Stimulated activated CD4-positive, alpha-beta T cell treated with anti-CD3 and anti-CD28 coated beads, Interleukin-15, amount 100 ng/mL, for 1 hour (primary cell): Measurements from ENCODE around the gene IGSF8.

Source experiments
- DNase-seq, 2 donors: peaks; one replicate each; pipeline ENCODE4 v3.0.0-alpha.2; 2020; ENCODE audit warnings: low read depth in 1 of 2, low spot score in 1 of 2

IGSF8 gene

GRCh38 chr1:160097911-160098851 is at the start of gene IGSF8:
TSS of gene IGSF8 (minus strand) at chr1:160098619. CDS start at chr1:160098472, 147 bp downstream.
- DNase-seq, result peak; percentile 87

GRCh38 chr1:160148121-160148520 is 49.7 kb upstream of the IGSF8 start:
- DNase-seq, result no peak

GRCh38 chr1:160146107-160146506 is 47.7 kb upstream of the IGSF8 start:
- no peak for DNase-seq

- DNase-seq, result no peak
Measured at GRCh38 chr1:160144921-160145320, 46.5 kb upstream of the IGSF8 start.

DNA sequence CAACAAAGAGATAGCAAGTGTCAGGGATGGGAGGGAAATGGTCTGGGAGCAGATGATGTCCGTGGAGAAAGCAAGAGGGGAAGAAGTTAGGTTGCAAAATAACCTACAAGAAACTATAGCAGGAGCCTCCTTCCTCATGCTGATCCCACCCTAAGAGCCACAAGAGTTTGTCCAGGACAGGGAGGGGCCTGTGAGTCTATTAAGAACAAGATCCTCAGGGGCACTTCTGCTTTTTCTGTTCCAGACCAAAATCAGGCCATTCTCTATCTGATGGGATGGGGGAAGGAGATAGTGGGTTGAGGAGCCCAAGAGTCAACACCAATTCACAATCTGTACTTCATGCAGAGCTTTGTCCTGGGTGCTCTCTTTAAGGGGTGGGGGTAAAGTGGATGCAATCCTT is 45.3 kb upstream of the IGSF8 start:
- DNase-seq, result no peak

DNA sequence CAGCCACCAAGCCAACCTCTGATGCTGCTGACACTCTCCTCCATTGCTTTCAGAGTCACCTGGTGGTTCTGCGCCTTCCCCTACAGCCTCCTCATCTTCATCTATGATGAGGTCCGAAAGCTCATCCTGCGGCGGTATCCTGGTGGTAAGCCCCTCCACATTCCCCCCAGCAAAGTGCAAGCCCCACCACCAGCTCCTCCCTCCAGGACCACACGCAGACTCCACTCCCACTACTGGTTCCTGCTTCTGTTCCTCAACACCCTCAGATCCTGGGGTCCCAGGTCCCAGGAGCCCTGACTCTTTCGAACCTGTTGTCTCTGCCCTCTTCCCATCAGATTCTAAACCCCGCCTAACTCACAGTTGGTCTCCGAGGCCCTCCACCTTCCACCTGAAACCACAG is 41.4 kb upstream of the IGSF8 start:
- no peak for DNase-seq

- DNase-seq, result no peak
Measured at GRCh38 chr1:160137216-160137862, 38.9 kb upstream of the IGSF8 start.

DNA sequence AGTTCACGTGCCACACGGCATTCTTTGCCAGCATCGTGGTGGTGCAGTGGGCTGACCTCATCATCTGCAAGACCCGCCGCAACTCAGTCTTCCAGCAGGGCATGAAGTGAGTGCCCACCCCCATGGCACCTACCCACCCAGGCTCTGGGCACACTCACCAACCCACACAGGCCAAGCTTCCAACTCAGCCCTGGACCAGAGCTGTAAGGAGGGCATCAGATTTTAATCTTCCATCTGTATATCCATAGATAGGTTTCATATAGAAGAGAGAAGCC is 38.4 kb upstream of the IGSF8 start:
- no peak for DNase-seq

DNA sequence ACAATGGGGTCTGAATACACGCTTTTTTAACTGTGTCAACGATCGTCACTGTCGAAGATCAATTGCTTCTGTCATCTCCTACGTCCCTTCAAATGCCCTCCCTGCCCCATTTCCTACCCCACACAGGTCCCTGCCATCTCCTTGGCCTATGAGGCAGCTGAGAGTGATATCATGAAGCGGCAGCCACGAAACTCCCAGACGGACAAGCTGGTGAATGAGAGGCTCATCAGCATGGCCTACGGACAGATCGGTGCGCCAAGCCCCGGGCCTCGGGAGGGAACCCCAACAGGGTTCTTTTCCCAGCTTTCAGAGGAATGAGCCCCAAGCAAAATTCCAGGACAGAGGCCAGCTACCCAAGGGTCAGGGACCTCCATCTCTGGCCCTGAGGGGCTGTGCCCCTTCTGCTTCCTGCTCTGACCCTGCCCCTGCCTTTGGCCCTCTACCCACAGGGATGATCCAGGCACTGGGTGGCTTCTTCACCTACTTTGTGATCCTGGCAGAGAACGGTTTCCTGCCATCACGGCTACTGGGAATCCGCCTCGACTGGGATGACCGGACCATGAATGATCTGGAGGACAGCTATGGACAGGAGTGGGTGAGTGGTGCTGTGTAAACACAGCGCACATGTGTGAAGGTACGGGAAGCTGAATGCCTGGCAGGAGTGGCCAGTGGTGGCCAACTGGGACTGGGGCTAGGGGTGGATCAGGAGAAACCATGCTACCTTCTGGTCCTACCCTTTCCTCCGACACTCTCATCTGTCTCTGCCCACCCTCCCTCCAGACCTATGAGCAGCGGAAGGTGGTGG is 37.9 kb upstream of the IGSF8 start:
- DNase-seq, result no peak

GRCh38 chr1:160134791-160135572 is 36.6 kb upstream of the IGSF8 start:
- DNase-seq, result no peak

DNA sequence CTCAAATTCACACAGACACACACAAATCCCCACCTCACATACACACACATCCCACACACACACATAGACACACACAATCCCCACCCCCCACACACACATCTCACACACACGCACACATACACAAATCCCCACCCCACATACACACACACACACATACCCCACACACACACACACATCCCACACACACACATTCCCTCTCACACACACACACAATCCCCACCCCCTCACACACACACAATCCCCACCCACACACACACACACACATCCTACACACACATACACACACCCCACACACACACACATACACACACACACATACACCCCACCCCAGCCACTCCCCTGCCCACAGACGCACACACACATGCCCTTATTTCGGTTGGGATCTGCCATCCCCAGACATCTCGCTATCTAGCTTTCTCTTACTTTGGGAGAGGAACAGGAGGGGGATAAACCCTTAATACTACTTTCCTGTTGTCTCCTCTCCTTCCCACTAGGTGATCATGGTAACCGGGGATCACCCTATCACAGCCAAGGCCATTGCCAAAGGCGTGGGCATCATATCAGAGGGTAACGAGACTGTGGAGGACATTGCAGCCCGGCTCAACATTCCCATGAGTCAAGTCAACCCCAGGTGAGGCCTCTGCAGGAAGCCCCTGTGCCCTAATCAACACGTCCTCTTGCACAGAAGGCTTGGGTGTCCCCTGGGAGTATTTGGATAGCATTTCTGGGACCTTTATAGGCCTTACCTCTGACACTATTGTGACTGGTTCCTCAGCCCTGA is 35.8 kb upstream of the IGSF8 start:
- no peak for DNase-seq

DNA sequence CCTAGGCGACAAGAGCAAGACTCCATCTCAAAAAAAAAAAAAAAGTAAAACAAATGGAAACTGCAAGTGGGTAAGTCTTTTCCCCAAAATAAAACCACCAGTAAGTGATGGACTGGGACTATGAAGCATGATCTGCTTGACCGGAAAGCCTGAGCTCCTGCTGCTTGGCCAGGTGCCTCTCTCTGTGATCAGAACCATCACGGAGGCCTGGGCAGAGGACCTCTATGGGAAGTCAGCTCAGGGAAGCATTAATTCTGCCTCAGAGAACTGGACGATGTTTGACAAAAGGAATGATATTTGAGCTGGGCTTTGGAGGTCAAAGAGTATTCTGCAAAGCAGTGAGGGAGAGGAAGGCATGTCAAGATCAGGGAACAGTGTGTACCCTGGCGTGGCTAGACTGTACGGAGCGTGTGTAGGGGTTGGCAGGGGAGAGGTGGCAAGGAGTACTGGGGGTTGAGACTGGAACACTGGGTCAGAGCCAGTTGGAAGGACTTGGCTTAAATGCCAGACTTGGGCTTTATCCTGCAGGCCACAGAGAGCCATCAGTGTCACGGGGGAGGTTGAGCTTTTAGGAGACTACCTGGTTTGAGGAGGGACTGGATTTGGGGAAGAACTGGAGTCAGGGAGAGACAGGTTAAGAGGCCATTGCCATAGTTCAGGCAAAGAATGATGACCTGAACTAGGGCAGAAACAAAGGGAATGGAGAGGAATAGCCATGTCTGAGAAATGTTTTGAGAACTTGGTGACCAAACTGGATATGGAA is 33.6 kb upstream of the IGSF8 start:
- DNase-seq, result no peak

GRCh38 chr1:160130939-160131338 is 32.5 kb upstream of the IGSF8 start:
- DNase-seq, result no peak

DNA sequence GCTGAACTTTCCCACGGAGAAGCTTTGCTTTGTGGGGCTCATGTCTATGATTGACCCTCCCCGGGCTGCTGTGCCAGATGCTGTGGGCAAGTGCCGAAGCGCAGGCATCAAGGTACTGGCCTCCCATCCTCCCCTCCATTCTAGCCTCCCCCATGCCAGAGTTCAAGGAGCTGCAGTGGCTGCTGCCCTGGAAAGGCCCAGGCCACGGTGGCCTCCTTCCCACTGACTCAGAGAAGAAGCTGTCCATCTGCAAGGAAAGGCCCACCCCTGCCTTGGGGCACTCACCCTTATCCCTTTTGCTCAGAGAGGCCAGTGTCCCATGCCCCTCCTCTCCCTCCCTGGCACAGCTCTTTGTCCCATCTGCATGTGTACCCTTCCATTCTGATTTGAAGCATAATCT is 32.1 kb upstream of the IGSF8 start:
- no peak for DNase-seq

DNA sequence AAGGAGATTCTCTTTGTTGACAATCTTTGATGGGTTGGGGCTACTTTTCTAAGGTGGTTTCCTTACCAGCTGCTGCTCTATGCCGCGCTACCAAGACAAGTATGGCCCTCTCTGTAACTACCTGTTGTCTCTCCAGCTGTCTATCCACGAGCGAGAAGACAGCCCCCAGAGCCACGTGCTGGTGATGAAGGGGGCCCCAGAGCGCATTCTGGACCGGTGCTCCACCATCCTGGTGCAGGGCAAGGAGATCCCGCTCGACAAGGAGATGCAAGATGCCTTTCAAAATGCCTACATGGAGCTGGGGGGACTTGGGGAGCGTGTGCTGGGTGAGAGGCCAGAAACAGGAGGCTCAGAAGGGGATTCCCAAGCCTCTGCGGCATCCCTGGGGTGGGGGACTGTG is 31.5 kb upstream of the IGSF8 start:
- no peak for DNase-seq

DNA sequence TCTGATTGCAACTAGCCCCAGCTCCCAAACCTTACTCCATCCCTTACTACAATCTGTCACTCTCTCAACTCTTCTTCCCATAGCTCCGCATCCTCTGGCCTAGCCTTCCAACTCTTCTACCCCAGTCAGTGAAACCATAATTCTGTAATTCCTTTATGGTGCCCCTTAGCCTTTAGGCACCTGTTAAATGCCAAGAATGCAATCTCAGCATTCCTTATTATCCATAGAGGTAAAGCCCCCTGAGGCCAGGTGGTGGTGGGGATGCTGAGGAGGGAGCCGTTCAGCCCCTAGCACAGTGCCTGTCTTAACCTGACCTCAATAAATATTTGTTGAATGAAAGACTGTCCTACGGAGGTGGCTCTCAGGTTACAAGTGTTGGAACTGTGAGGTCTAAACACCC is 31.1 kb upstream of the IGSF8 start:
- DNase-seq, result no peak

DNA sequence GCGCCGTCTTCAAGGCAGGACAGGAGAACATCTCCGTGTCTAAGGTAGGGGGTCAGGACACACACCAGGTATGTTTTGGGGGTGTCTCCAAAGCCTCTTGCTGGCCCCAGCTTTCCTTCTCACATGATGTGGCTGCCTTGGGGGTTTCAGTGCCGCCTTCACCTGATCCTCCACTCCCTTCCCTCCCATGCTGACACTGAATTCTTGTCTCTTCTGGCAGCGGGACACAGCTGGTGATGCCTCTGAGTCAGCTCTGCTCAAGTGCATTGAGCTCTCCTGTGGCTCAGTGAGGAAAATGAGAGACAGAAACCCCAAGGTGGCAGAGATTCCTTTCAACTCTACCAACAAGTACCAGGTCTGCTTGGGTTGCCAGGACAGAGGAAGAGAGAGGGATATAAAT is 30.6 kb upstream of the IGSF8 start:
- no peak for DNase-seq

GRCh38 chr1:160128636-160129035 is 30.2 kb upstream of the IGSF8 start:
- no peak for DNase-seq

- DNase-seq, result no peak
Measured at GRCh38 chr1:160127865-160128523, 29.6 kb upstream of the IGSF8 start.
